ENCODE results near the gene RAB11FIP4. TPM values are rescaled to one million over a fixed set of nuclear protein-coding genes. Genes with fewer than 3 reads are reported as not detected.
"Not testable (repeated sequence)": the region's sequence is repeated elsewhere in the genome, so short reads cannot be mapped to it uniquely, and the experiment has no call there.

The RAB11FIP4 gene
- total RNA-seq, 4 donors from 2014 or later = 28.9 to 46.8 (median 35.7) TPM

DNA sequence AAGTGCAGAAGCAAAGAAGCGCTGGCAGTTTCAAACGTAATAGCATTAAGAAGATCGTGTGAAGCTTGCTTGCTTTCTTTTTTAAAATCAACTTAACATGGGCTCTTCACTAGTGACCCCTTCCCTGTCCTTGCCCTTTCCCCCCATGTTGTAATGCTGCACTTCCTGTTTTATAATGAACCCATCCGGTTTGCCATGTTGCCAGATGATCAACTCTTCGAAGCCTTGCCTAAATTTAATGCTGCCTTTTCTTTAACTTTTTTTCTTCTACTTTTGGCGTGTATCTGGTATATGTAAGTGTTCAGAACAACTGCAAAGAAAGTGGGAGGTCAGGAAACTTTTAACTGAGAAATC, 17.4 kb upstream of the RAB11FIP4 start:
- Histone ChIP-seq H3K36me3 (peaks cover 17% of the 10 kb centered on the region), H3K27ac (no peak overlapping the region), H3K4me1 (peaks cover 4% of the 10 kb centered on the region), H3K4me3 (no peak overlapping the region), H3K27me3 (no peaks in the 10 kb centered on the region), H3K9me3 (no peaks in the 10 kb centered on the region)
- no peak for DNase-seq (ENCODE audit: low spot score in 2 of 2)
- TF ChIP-seq EP300 (IDR thresholded peaks at IDR 0.05) = no peak
- TF ChIP-seq, protein P1, sequence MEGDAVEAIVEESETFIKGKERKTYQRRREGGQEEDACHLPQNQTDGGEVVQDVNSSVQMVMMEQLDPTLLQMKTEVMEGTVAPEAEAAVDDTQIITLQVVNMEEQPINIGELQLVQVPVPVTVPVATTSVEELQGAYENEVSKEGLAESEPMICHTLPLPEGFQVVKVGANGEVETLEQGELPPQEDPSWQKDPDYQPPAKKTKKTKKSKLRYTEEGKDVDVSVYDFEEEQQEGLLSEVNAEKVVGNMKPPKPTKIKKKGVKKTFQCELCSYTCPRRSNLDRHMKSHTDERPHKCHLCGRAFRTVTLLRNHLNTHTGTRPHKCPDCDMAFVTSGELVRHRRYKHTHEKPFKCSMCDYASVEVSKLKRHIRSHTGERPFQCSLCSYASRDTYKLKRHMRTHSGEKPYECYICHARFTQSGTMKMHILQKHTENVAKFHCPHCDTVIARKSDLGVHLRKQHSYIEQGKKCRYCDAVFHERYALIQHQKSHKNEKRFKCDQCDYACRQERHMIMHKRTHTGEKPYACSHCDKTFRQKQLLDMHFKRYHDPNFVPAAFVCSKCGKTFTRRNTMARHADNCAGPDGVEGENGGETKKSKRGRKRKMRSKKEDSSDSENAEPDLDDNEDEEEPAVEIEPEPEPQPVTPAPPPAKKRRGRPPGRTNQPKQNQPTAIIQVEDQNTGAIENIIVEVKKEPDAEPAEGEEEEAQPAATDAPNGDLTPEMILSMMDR (IDR thresholded peaks at IDR 0.05) = no peak
- no peak for TF ChIP-seq POLR2A (IDR thresholded peaks at IDR 0.05)
- TF ChIP-seq POLR2AphosphoS5 (IDR thresholded peaks at IDR 0.05) = no peak
- WGBS = 80% methylated on average over 6 of the region's 6 CpGs

DNA sequence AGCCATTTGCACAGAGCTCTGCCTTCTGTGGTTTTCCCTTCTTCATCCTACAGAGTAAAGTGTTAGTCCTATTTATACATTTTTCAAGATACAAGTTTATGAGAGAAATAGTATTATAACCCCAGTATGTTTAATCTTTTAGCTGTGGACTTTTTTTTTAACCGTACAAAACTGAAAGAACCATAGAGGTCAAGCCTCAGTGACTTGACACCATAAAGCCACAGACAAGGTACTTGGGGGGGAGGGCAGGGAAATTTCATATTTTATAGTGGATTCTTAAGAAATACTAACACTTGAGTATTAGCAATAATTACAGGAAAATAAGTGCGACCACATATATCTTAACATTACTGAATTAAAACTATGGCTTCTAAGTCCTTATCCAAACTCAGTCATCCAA, 17.0 kb upstream of the RAB11FIP4 start:
- WGBS = 96% methylated on average over 2 of the region's 2 CpGs
- no peak for TF ChIP-seq POLR2A (IDR thresholded peaks at IDR 0.05)
- TF ChIP-seq EP300 (IDR thresholded peaks at IDR 0.05) = no peak
- TF ChIP-seq POLR2AphosphoS5 (IDR thresholded peaks at IDR 0.05) = no peak
- TF ChIP-seq, protein P1 (IDR thresholded peaks at IDR 0.05) = no peak
- Histone ChIP-seq H3K4me1 (peaks cover 4% of the 10 kb centered on the region), H3K9me3 (no peaks in the 10 kb centered on the region), H3K4me3 (no peak overlapping the region), H3K27ac (no peak overlapping the region), H3K27me3 (no peaks in the 10 kb centered on the region), H3K36me3 (peaks cover 17% of the 10 kb centered on the region)
- DNase-seq (ENCODE audit: low spot score in 2 of 2) = no peak

- Histone ChIP-seq H3K27me3 (no peaks in the 10 kb centered on the region), H3K9me3 (no peaks in the 10 kb centered on the region), H3K4me1 (no peaks in the 10 kb centered on the region), H3K4me3 (no peak overlapping the region), H3K36me3 (peaks cover 14% of the 10 kb centered on the region), H3K27ac (no peak overlapping the region)
- DNase-seq (ENCODE audit: low spot score in 2 of 2) = no peak
- TF ChIP-seq EP300 (IDR thresholded peaks at IDR 0.05) (no peak), POLR2AphosphoS5 (IDR thresholded peaks at IDR 0.05) (no peak), POLR2A (IDR thresholded peaks at IDR 0.05) (no peak)
- TF ChIP-seq, protein P1 (IDR thresholded peaks at IDR 0.05) = no peak
Observed at GRCh38 chr17:31378638-31379037, 12.8 kb upstream of the RAB11FIP4 start.

- no peak for DNase-seq (ENCODE audit: low spot score in 2 of 2)
- peaks cover 4% of the 10 kb centered on the region for H3K36me3 ChIP-seq
- H3K9me3 ChIP-seq = no peaks in the 10 kb centered on the region
- H3K27ac ChIP-seq = no peak overlapping the region
- H3K27me3 ChIP-seq = no peaks in the 10 kb centered on the region
- no peak overlapping the region for H3K4me3 ChIP-seq
- WGBS = 98% methylated on average over 1 of the region's 1 CpG
- TF ChIP-seq EP300 (IDR thresholded peaks at IDR 0.05) = no peak
- TF ChIP-seq, protein P1 (IDR thresholded peaks at IDR 0.05) = no peak
- no peak for TF ChIP-seq POLR2A (IDR thresholded peaks at IDR 0.05)
- TF ChIP-seq POLR2AphosphoS5 (IDR thresholded peaks at IDR 0.05) = no peak
- H3K4me1 ChIP-seq = no peaks in the 10 kb centered on the region
Observed at GRCh38 chr17:31379597-31380205, 11.8 kb upstream of the RAB11FIP4 start.

DNA sequence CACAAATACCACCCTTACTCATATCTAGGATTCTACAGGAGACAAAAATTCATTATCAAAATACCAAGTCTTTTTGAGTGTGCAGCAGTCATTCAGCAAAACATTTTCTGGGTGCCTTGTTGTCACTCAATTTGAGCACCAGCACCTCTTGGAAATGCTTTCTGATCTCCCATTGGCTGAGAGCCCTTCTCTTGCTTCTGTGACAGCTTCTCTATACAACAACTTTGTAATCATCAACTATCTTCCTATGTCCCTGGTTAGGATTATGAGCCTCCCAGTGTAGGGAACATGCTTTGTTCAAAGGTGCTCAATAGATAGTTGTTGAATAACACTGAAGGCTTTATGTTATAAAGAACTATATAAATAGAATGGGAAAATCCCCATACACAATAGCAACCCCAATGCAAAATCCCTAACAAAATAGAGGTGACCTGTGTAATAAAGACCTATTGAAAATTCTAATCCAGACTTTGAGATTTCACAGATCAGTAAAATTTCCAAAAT, 10.3 kb upstream of the RAB11FIP4 start:
- TF ChIP-seq, protein P1 (IDR thresholded peaks at IDR 0.05) = no peak
- TF ChIP-seq POLR2A (IDR thresholded peaks at IDR 0.05) = no peak
- TF ChIP-seq POLR2AphosphoS5 (IDR thresholded peaks at IDR 0.05) = no peak
- TF ChIP-seq EP300 (IDR thresholded peaks at IDR 0.05) = no peak
- Histone ChIP-seq H3K4me1 (no peaks in the 10 kb centered on the region), H3K27ac (no peak overlapping the region), H3K4me3 (no peak overlapping the region), H3K27me3 (no peaks in the 10 kb centered on the region), H3K9me3 (no peaks in the 10 kb centered on the region), H3K36me3 (peaks cover 4% of the 10 kb centered on the region)
- DNase-seq (ENCODE audit: low spot score in 2 of 2) = no peak

DNA sequence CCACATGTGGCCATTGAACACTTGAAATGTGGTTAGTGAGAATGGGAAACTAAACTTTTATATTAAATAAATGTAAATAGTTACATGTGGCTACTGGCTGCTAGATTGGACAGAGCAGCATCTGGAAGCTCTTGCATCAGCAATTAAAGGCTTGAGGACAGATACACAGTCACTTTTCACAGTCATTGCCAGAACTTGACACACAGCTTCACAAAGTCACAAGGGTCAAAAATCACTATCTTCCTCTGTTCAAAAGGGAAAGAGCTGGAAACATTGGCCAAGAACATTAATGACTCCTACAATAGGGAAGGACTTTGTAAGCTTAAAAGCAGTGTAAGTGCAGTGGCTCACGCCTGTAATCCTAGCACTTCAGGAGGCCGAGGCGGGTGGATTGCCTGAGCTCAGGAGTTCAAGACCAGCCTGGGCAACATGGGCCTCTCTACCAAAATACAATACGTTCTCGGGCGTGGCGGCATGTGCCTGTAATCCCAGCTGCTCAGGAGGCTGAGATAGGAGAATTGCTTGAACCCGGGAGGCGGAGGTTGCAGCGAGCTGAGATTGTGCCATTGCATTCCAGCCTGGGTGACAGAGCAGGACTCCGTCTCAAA, 8.7 kb upstream of the RAB11FIP4 start:
- not testable (repeated sequence) for H3K4me3 ChIP-seq; H3K27me3 ChIP-seq; H3K27ac ChIP-seq; H3K4me1 ChIP-seq; DNase-seq (ENCODE audit: low spot score in 2 of 2); H3K9me3 ChIP-seq; H3K36me3 ChIP-seq
- 93% methylated on average over 11 of the region's 11 CpGs for WGBS

GRCh38 chr17:31383488-31383887, 8.0 kb upstream of the RAB11FIP4 start:
- not testable (repeated sequence) for H3K27ac ChIP-seq; H3K27me3 ChIP-seq; H3K4me1 ChIP-seq; H3K4me3 ChIP-seq; H3K9me3 ChIP-seq; DNase-seq (ENCODE audit: low spot score in 2 of 2); H3K36me3 ChIP-seq
- WGBS = 96% methylated on average over 6 of the region's 6 CpGs

Measured in suprapubic skin (tissue), 4 donors.